Hindlimb muscle (tissue), 1 donor: ENCODE measurements around the gene IL17RB. TPM values are rescaled to one million over a fixed set of nuclear protein-coding genes. Genes with fewer than 3 reads are reported as not detected.

ENCODE experiments used
- DNase-seq: peaks from one replicate; pipeline ENCODE4 v3.0.0-alpha.2; 2013
- polyA plus RNA-seq: library from polyadenylated mRNA; unstranded; fragments of 120-200 nt; gene quantifications from one replicate; pipeline ENCODE4 v1.2.1, GENCODE V29; 2013; ENCODE audit not compliant: insufficient read length

IL17RB gene
- polyA plus RNA-seq, 1 donor, result 3.2 TPM

- DNase-seq, result no peak
These were observed 33.1 kb upstream of the IL17RB start for GRCh38 chr3:53813229-53813628.

DNA sequence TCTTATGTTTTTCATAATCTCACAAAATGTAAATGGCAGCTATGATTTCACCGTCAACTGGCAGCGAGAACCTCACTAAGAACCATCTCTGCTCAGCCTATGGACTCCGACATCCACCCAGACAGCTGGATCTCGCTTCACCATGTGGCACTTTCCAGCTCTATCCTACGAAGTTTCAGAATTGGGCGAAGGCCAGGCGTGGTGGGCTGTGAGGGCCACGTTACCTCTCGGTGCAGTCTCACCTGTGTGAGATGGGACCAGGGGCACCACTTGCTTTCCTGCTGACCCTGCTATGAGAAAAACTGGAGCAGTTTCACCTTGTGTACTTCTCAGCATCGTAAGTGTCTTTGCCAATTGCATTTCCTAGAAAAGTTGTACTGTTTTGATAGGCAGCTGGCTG is 32.5 kb upstream of the IL17RB start:
- no peak for DNase-seq

DNA sequence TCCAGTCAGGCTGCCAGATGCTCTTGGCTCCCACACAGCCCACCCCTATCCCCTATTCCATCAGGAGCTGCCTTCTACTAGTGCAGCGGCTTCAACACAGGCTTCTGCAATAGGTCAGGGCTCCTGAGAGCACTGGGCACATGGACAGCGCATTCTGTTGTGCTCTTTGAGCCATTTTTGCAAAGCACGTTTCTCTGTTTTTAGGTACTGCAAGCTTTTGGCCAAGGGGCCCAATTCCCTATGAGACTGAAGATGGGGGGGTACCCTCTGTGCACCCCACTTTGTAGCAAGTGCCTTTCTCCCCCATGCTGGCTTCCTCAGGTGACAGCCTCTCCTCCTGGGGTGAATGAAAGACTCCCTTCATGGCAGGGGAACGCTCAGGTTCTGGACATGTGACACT is 31.3 kb upstream of the IL17RB start:
- DNase-seq, result no peak

DNA sequence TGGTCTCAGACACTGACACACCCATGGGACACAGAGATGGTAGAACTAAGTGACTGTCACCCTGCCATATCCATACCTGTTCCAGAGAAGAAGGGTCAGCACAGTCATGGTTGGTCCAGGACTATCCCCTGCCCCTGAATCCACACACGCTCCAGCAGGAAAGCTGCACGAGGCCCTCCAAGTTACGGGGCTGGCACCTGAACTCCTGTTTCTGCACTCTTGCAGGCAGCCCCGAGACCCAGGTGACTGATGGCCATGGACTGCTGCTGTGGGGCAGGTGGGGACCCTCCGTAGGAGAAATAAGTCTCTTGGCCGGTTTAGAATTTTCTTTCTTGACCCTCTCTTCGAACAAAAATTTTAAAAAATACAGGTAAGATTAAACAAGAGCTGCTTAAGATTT is 30.7 kb upstream of the IL17RB start:
- DNase-seq, result no peak

DNA sequence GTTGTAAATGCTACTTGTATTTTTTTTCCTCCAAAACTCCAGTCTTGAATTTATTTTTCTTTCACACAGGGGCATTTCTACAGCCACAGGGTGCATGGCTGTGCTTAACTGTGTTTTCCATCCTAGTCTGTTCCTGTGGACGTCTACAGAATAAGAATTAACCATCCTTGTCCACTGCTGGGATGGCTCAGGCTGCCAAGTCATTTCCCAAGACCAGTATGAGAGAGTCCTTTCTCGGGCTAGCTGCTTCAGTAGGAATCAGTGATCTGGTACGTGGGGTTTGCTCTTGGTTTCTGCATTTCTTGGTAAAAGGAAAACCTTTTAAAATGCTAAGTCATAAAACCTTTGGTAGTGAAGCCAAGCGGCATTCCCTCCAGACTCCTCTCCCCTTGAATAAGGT is 29.9 kb upstream of the IL17RB start:
- no peak for DNase-seq

- DNase-seq, result no peak
These were observed 29.2 kb upstream of the IL17RB start for GRCh38 chr3:53817211-53817610.

GRCh38 chr3:53817809-53818208 is 28.6 kb upstream of the IL17RB start:
- DNase-seq, result no peak

DNA sequence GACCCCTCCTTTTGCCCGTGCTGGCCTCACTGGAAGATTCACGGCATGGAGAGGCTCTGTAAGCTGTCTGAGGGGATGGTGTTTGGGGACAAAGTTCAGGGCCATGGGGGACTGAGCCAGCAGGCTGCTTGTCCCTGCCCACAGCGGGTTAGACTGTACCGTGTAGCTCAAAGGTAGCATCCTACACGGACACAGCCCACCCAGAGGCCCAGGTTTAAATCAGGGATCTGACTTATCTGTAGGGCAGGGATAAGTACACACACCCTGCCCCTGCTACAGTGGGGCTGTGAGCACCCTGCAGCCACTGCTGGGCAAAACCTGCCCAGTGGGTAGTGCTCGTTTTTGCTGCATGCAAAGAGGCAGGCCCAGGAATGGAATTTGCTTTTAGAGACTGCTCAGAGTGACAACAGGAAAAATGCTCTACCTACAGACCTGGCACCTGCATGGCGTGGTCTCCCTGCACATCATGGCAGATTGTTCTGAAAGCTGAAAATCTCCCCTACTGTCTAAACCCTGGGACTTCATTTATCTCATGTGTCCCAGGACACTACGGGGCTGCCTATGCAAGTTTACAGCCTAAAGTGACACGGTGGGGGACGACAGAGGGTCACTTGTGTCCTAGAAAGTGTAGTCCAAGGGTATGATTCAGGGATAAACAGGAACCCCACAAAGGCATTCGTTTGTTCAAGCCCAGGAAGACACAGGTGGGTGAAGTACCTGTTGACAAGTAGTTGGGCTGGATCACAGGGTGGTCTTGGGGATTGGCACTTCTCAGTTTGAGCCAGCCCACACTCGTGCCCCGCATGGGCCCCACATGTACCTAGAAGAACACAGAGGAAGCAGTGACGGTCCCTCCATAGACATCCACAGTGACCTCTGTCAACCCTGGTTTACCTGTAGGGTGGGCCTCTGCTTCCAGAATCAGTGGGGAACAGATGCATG is 27.9 kb upstream of the IL17RB start:
- DNase-seq, result no peak

DNA sequence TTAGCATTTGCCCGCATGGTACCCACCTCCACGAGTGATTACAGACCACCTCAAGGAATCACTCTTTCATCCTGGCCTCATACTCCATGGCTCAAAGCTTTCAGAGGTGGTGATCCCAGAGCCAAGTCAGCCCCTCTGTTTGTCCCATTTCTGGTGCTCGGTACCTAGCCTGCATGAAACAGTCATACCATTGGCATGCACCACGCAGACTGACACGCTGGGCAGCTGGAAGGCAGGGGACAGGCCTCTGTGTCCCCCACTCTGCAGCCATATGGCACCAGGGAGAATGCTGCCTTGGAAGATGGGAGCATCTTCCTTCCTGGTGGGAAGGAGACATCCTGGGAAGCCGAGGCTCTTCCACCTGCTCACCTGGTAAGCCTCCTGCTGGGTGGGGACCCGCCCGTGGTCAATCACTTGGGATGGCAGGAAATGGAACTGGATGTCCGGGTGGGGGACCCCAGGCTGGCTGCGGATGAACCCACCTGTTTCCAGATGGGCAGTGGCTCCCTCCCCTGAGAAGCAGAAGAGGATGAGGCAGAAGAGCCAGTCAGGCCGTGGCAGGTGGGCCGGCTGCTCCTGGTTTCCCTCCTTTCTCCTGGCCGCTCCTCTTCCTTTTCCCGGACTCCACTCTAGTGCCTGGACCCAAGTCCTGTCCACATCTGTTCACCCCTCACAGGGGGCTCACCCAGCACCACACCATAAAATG is 27.1 kb upstream of the IL17RB start:
- no peak for DNase-seq

GRCh38 chr3:53820084-53820483 is 26.3 kb upstream of the IL17RB start:
- no peak for DNase-seq

- DNase-seq, result peak; percentile 32
These were observed 25.4 kb upstream of the IL17RB start for GRCh38 chr3:53820756-53821580.

GRCh38 chr3:53821631-53822121 is 24.7 kb upstream of the IL17RB start:
- DNase-seq, result no peak

GRCh38 chr3:53822331-53822741 is 24.0 kb upstream of the IL17RB start:
- DNase-seq, result no peak

GRCh38 chr3:53823026-53823955 is 23.1 kb upstream of the IL17RB start:
- no peak for DNase-seq

DNA sequence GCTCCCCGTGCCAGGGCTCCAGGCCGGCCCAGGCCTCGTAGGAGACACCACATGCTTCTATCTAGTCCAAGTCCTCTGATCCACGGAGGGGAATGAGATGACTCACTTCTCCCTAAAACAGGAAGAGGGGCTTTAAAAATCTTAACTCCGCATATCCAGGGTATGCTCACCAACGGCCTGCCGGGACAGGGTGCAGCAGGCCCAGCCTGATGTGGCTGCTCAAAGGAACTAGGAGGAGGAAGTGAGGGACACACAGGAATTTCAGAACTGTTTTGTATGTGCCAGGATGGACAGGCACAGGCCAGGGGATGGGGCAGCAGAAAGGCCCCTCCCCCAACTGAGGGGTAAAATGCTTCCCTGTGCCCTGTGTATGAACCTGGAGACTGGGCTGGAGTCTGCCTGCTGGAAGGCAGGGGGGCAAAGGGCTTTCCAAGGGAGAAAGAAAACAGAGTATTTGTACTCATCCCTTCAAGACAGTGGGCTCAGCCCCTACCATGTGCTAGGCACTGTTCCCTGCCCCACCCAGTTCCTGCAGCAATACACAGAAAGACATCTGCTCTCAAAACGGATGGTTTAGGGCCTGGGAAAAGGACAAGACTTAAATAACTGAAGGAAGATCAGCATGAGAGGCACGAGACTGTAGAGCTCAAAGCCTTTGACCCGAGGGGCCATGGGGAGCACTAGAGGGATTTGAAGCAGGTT is 22.3 kb upstream of the IL17RB start:
- no peak for DNase-seq

DNA sequence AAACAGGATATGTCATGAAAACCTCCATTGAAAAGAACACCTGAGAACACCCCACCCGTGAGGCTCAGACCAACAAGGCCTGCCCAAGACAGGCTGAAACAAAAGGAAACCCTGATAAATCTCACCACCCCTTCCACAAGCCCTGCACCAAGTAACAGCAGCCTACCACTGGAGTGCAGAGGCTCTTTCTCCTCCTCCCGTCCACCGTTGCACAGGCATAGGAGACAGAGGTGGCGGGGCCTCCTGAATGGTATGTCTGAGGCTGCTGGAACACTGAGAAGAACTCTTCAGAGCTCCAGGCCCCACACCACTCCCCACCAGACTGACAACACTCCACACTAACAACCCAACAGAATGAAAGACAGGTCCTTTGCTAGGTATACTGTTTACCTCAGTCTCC is 21.6 kb upstream of the IL17RB start:
- DNase-seq, result no peak

- no peak for DNase-seq
These were observed 20.3 kb upstream of the IL17RB start for GRCh38 chr3:53826048-53826447.

- DNase-seq, result no peak
These were observed 17.8 kb upstream of the IL17RB start for GRCh38 chr3:53828581-53828980.

- DNase-seq, result no peak
These were observed 16.8 kb upstream of the IL17RB start for GRCh38 chr3:53829605-53830004.

DNA sequence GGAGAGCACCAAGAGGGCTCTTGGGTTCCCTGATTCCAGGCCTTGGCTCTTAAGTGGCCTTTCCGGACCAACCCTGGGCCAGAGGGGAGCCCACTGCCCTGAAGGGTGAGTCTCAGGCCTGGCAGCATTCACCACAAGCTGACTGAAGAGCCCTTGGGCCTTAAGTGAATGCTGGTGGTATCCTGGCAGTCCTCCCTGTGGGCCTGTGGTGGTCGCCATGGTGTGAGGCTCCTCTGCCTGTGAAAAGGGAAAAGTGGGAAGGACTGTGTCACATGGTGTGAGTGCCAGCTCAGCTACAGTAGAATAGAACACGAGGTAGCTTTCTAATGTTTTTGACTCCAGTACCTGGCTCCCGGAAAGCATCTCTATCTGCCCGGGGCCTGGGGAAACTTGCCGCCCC is 15.4 kb upstream of the IL17RB start:
- no peak for DNase-seq

DNA sequence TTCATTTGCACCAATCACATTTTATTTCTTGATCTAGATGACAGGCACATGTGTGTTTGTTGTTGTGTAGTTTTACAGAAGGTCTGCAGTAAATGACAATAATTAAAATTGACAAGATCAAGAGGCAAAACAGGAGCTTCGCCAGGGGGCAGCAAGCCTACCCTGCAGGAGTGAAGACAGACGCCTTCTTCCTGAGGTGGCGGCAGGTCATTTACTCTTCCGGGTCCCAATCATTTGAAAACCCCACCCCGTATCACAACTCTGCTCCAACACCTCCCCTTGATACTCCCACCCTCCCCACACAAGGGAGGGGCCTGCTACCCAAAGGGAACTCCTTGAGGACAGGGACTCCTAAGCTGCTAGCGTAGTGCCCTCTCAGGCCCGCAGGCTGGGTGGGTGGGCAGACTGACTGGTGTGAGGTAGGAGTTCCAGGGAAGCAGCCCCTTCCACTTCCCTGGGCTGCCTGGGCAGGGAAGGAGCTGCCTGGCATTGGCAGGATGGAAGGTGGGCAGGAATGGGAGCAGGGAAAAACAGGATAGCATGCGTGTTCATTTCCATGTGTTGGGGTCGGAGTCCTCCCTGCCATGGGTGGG is 13.2 kb upstream of the IL17RB start:
- DNase-seq, result no peak
